Suprapubic skin (tissue), 4 donors: ENCODE measurements around the gene FOXK1.

Experiments
- CTCF ChIP-seq, 2 donors: fragments of 200-600 bp in 1 of 2; fragments of 450-650 bp in 1 of 2; sonication (generic) in 1 of 2; IDR thresholded peaks; one replicate each; pipeline ENCODE4 v1.5.1; 2016 to 2019; ENCODE audit warnings: antibody characterized with exemption in 2 of 2, mild to moderate bottlenecking in 1 of 2, moderate library complexity in 1 of 2
- EP300 ChIP-seq: sonication (generic); formaldehyde crosslinking; IDR thresholded peaks from one replicate; pipeline ENCODE4 v1.6.1; 2017; ENCODE audit warnings: antibody characterized with exemption
- POLR2A ChIP-seq, 2 donors: fragments of 450-650 bp; IDR thresholded peaks; one replicate each; pipeline ENCODE4 v1.6.1; 2017; ENCODE audit warnings: antibody characterized with exemption in 2 of 2, mild to moderate bottlenecking in 2 of 2, moderate library complexity in 2 of 2
- POLR2AphosphoS5 ChIP-seq, 3 donors: sonication (generic); formaldehyde crosslinking; IDR thresholded peaks; one replicate each; pipeline ENCODE4 v1.6.1; 2017; ENCODE audit warnings: antibody characterized with exemption in 3 of 3

GRCh38 chr7:4659551-4660286, 22.4 kb upstream of the FOXK1 start:
- TF ChIP-seq CTCF (IDR thresholded peaks at IDR 0.05) = no peak
- no peak for TF ChIP-seq POLR2A (IDR thresholded peaks at IDR 0.05)
- TF ChIP-seq EP300 = no peak
- no peak for TF ChIP-seq POLR2AphosphoS5 (IDR thresholded peaks at IDR 0.05)
